GM18526 (cell line): ENCODE data around the gene IRAK2.

ENCODE experiments used
- POLR2A ChIP-seq: IDR thresholded peaks from 3 replicates; pipeline ENCODE4 v1.6.1; 2011; ENCODE audit not compliant: insufficient read length; ENCODE audit errors: extremely low read depth

IRAK2 gene

DNA sequence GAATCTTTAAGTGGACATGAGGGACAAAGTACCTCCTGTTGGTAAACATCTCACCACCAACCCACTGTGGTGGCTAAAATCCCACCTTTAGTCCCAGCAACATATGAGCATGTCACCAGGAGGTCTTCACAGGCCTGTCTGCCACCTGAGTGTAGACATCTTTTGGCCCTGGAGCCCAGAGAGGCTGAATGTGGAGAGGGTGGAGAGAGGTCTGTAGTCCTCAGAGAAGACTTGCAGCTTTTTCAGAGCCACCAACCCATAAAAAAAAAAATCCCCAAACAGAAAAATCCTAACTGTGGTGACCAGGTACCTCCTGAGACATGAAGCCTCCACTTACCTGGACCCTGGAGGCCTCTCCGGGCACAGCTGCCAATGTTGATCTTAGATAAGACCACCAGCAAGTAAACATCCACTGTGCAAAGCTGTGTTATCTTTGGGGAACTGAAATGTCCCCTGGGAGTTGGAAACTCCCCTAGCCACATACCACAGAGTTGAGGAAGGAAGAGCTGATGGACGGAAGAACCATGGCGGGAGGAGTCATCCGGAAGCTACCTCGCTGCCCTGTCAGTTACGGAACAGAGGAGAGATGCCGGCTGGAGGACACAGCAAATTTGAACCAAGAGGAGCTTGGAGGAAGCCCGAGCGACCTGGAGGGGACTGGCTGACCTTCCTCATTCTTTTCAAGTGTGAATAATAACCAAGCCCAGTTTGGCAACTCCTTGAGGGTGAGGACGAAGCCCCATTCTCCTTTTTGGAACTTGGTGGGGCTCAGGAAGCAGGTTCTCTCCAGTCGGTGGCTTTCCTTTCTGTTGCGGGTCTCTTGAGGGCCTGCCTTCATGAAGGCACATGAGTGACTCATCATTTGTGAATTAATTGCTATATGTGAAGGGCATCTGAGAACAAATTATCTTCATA lies 128.0 kb downstream of the IRAK2 start, which contains the start of gene GHRL:
Gene GHRL, minus strand, starts transcription at position 443 of the 915 bp plus-strand sequence. CDS start 2,767 bp downstream, outside the sequence.
- TF ChIP-seq POLR2A, result no peak
